HCT116 (cell line): ENCODE measurements around the gene SELENOS.

Experiments used
- EGR1 ChIP-seq: IDR thresholded peaks from 2 replicates; pipeline ENCODE4 v1.6.1; 2012; ENCODE audit warnings: low read depth
- EZH2phosphoT487 ChIP-seq: fragments of 200-600 bp; IDR thresholded peaks from 2 replicates; pipeline ENCODE4 v1.6.1; 2018; ENCODE audit warnings: antibody characterized with exemption, borderline replicate concordance
- JUND ChIP-seq: IDR thresholded peaks from 2 replicates; pipeline ENCODE4 v1.6.1; 2012
- POLR2A ChIP-seq: IDR thresholded peaks from 2 replicates; pipeline ENCODE4 v1.7.0; 2011; ENCODE audit warnings: borderline replicate concordance; ENCODE audit not compliant: insufficient read depth, insufficient read length; ENCODE audit errors: extremely low read depth
- POLR2AphosphoS5 ChIP-seq: IDR thresholded peaks from 2 replicates; pipeline ENCODE4 v1.6.1; 2011; ENCODE audit warnings: mild to moderate bottlenecking, low read depth, low read length, moderate library complexity
- ZNF274 ChIP-seq: fragments of 200-500 bp; sonication (Bioruptor generic); IDR thresholded peaks from 2 replicates; pipeline ENCODE4 v1.6.1; 2014; ENCODE audit warnings: mild to moderate bottlenecking, low read depth, low read length, inconsistent platforms
- TF ChIP-seq, protein P1 (sequence below), 3 experiments: fragments of 200-600 bp in 1 of 3; sonication (generic) in 1 of 3; IDR thresholded peaks in 2 of 3; conservative IDR thresholded peaks in 1 of 3; 2 replicates each; pipeline ENCODE4 v1.5.1; 2012 to 2017; ENCODE audit warnings: low read depth in 2 of 3, low read length in 2 of 3, antibody characterized with exemption in 1 of 3, borderline replicate concordance in 1 of 3, control low read depth in 1 of 3, mild to moderate bottlenecking in 1 of 3, mixed read lengths in 1 of 3, mixed run types in 1 of 3, moderate library complexity in 1 of 3; ENCODE audit not compliant: insufficient read depth in 1 of 3
- TF ChIP-seq, protein P2 (sequence below): IDR thresholded peaks from 2 replicates; pipeline ENCODE4 v1.6.1; 2012; ENCODE audit warnings: low read depth

DNA sequence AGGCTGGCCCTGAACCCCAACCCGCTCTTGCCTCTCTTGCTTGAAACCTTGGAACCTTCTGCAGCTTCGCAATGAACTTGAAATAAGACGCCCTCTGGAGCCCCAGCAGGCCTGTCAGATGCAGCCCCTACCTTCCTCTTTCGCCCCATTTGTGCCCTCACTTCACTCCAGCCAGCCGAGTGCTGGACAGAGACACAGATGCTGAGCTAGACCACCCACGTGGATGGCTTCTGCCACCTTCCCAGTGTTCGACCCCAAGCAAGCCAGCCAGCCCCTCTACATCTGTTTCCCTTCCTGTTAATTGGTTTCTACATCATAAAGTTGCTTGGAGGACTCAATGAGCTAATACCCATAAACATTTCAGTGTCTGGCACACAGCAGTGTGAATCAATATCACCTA, 41.6 kb upstream of the SELENOS start:
- TF ChIP-seq, protein P1, sequence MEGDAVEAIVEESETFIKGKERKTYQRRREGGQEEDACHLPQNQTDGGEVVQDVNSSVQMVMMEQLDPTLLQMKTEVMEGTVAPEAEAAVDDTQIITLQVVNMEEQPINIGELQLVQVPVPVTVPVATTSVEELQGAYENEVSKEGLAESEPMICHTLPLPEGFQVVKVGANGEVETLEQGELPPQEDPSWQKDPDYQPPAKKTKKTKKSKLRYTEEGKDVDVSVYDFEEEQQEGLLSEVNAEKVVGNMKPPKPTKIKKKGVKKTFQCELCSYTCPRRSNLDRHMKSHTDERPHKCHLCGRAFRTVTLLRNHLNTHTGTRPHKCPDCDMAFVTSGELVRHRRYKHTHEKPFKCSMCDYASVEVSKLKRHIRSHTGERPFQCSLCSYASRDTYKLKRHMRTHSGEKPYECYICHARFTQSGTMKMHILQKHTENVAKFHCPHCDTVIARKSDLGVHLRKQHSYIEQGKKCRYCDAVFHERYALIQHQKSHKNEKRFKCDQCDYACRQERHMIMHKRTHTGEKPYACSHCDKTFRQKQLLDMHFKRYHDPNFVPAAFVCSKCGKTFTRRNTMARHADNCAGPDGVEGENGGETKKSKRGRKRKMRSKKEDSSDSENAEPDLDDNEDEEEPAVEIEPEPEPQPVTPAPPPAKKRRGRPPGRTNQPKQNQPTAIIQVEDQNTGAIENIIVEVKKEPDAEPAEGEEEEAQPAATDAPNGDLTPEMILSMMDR (IDR thresholded peaks at IDR 0.05 in 2 of 3, conservative IDR thresholded peaks at IDR 0.05 in 1 of 3; ENCODE audit: borderline replicate concordance in 1 of 3, insufficient read depth in 1 of 3, low read depth in 2 of 3, low read length in 2 of 3): no peak
- TF ChIP-seq EGR1 (no peak), EZH2phosphoT487 (no peak), JUND (no peak), ZNF274 (no peak), POLR2AphosphoS5 (no peak), POLR2A (no peak)
- TF ChIP-seq, protein P2, sequence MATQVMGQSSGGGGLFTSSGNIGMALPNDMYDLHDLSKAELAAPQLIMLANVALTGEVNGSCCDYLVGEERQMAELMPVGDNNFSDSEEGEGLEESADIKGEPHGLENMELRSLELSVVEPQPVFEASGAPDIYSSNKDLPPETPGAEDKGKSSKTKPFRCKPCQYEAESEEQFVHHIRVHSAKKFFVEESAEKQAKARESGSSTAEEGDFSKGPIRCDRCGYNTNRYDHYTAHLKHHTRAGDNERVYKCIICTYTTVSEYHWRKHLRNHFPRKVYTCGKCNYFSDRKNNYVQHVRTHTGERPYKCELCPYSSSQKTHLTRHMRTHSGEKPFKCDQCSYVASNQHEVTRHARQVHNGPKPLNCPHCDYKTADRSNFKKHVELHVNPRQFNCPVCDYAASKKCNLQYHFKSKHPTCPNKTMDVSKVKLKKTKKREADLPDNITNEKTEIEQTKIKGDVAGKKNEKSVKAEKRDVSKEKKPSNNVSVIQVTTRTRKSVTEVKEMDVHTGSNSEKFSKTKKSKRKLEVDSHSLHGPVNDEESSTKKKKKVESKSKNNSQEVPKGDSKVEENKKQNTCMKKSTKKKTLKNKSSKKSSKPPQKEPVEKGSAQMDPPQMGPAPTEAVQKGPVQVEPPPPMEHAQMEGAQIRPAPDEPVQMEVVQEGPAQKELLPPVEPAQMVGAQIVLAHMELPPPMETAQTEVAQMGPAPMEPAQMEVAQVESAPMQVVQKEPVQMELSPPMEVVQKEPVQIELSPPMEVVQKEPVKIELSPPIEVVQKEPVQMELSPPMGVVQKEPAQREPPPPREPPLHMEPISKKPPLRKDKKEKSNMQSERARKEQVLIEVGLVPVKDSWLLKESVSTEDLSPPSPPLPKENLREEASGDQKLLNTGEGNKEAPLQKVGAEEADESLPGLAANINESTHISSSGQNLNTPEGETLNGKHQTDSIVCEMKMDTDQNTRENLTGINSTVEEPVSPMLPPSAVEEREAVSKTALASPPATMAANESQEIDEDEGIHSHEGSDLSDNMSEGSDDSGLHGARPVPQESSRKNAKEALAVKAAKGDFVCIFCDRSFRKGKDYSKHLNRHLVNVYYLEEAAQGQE: no peak
